Testis (tissue), 3 donors: ENCODE measurements around the gene PRMT2. TPM values are rescaled to one million over a fixed set of nuclear protein-coding genes. Genes with fewer than 3 reads are reported as not detected.

Experiments used
- DNase-seq: peaks from one replicate; pipeline ENCODE4 v3.0.0-alpha.2; 2019
- H3K27ac ChIP-seq, 2 donors: fragments of 200-600 bp; sonication (generic); one replicate each; pipeline ENCODE4 v1.5.1; 2019
- H3K27me3 ChIP-seq: fragments of 200-600 bp; sonication (generic); one replicate; pipeline ENCODE4 v1.5.1; 2019
- H3K36me3 ChIP-seq: fragments of 200-600 bp; sonication (generic); one replicate; pipeline ENCODE4 v1.5.1; 2017; ENCODE audit warnings: low read depth; ENCODE audit errors: missing control alignments
- H3K4me1 ChIP-seq: fragments of 200-600 bp; sonication (generic); one replicate; pipeline ENCODE4 v1.5.1; 2019
- H3K4me3 ChIP-seq, 2 donors: fragments of 200-600 bp; sonication (generic); one replicate each; pipeline ENCODE4 v1.5.1; 2017 to 2019
- H3K9me3 ChIP-seq: fragments of 200-600 bp; sonication (generic); one replicate; pipeline ENCODE4 v1.5.1; 2017
- POLR2A ChIP-seq: fragments of 450-650 bp; IDR thresholded peaks from one replicate; pipeline ENCODE4 v1.6.1; 2017; ENCODE audit warnings: antibody characterized with exemption, mild to moderate bottlenecking, moderate library complexity
- WGBS, 2 donors: methylation state at CpG; one replicate each; pipeline ENCODE4 v1.1.5; 2018; 5-methylcytosine and 5-hydroxymethylcytosine counted together
- intact Hi-C: fragments of 100-400 bp; cut with DNase I; formaldehyde crosslinking; loops from one replicate; pipeline ENCODE4 v1.15.1; 2023; ENCODE audit warnings: low total_unique reads
- polyA plus RNA-seq: library from polyadenylated mRNA; stranded (reverse); fragments of 350-450 nt; fragmentation: Illumina TruSeq; extraction: RNeasy Lipid Tissue Mini Kit (QIAGEN cat#74804); gene quantifications from one replicate; pipeline ENCODE4 v1.2.3, GENCODE V29; 2014; ENCODE audit warnings: low read depth, low replicate concordance; ENCODE audit not compliant: insufficient read depth
- total RNA-seq, 2 donors: library from RNA; depleted of rRNA; stranded (reverse); fragments of >200 nt; gene quantifications; one replicate each; pipeline ENCODE4 v1.2.3, GENCODE V29; 2016
- TF ChIP-seq, protein P1 (sequence below), 3 experiments: fragments of 450-650 bp in 2 of 3; fragments of 200-600 bp in 1 of 3; sonication (generic) in 1 of 3; IDR thresholded peaks; one replicate each; pipeline ENCODE4 v1.5.1; 2016 to 2019; ENCODE audit warnings: antibody characterized with exemption in 3 of 3, mild to moderate bottlenecking in 2 of 3, moderate library complexity in 1 of 3

PRMT2 gene
- total and polyA plus RNA-seq, 3 donors from 2014 or later, result 59.4 to 88.9 (median 81.6) TPM

DNA sequence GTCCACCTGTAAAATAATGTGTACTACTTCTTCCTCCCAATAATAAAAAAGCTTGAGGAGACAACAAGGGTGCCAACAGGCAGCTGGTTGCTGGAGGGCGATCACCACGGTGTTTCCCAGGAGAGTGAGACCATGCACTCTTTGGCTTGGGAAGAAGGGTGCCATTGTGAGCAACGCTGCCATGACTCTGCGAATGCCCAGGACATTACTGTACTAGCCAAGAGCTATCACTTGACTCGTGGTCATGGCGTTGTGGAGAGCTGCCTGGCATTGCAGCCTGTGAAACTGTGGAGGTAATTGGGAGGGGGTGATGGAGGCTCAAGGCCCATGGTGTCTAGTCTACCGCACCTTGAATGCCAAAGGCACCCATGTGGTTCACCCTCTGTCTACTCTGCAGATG, 14.6 kb upstream of the PRMT2 start:
- no peaks in the 10 kb centered on the region for H3K36me3 ChIP-seq
- H3K4me1 ChIP-seq, result peaks cover 13% of the 10 kb centered on the region
- H3K27ac ChIP-seq, result peak overlapping the region; percentile 2 to 50
- no peak for DNase-seq
- no peaks in the 10 kb centered on the region for H3K9me3 ChIP-seq
- intact Hi-C loops, result no loop called here
- no peak overlapping the region for H3K4me3 ChIP-seq
- WGBS, 2 donors, result 89 to 96% methylated on average over 6 to 7 of the region's 7 CpGs
- TF ChIP-seq POLR2A, result no peak
- TF ChIP-seq, protein P1, sequence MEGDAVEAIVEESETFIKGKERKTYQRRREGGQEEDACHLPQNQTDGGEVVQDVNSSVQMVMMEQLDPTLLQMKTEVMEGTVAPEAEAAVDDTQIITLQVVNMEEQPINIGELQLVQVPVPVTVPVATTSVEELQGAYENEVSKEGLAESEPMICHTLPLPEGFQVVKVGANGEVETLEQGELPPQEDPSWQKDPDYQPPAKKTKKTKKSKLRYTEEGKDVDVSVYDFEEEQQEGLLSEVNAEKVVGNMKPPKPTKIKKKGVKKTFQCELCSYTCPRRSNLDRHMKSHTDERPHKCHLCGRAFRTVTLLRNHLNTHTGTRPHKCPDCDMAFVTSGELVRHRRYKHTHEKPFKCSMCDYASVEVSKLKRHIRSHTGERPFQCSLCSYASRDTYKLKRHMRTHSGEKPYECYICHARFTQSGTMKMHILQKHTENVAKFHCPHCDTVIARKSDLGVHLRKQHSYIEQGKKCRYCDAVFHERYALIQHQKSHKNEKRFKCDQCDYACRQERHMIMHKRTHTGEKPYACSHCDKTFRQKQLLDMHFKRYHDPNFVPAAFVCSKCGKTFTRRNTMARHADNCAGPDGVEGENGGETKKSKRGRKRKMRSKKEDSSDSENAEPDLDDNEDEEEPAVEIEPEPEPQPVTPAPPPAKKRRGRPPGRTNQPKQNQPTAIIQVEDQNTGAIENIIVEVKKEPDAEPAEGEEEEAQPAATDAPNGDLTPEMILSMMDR (IDR thresholded peaks at IDR 0.05), result no peak
- H3K27me3 ChIP-seq, result no peaks in the 10 kb centered on the region

DNA sequence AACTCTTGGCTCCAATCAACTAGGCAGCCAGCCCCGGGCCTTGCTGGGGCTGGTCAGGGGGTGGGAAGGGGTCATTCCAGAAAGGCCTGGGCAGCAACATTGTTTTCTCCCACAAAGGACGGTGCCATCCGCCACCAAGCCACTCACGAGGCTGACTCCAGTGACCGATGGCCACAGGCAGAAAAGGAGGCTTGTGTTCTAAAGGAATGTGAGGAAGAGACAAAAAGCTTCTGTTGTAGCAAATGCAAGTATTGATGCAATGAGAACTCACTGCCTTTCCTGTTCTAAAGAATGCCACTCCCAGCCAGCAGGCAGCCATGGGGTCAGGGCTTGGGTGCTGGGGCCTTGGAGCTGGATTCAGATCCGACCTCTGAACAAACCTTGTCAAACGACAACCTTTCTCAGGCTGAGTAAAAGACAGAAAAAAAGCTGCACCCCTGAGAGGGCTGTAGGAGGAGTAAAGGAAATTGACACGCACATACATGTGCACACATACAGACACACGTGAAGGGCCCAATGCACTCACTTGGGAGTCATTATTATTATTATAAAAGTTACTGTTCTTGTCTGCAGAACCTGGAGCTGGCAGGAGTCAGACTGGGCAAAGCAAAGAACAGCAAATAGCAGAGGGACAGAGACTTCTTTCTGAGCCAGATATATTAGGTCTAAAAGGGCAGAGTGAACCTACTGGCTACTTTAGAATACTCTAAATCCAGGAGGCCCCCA, 13.9 kb upstream of the PRMT2 start:
- H3K27me3 ChIP-seq, result no peaks in the 10 kb centered on the region
- peaks cover 13% of the 10 kb centered on the region for H3K4me1 ChIP-seq
- H3K9me3 ChIP-seq, result no peaks in the 10 kb centered on the region
- DNase-seq, result peak; percentile 62
- peak overlapping the region; percentile 2 to 50 for H3K27ac ChIP-seq
- TF ChIP-seq, protein P1 (IDR thresholded peaks at IDR 0.05), result no peak
- TF ChIP-seq POLR2A, result no peak
- H3K4me3 ChIP-seq, result no peak overlapping the region
- WGBS, 2 donors, result 66 to 79% methylated on average over 9 of the region's 9 CpGs
- no peaks in the 10 kb centered on the region for H3K36me3 ChIP-seq
- intact Hi-C loops, result no loop called here

DNA sequence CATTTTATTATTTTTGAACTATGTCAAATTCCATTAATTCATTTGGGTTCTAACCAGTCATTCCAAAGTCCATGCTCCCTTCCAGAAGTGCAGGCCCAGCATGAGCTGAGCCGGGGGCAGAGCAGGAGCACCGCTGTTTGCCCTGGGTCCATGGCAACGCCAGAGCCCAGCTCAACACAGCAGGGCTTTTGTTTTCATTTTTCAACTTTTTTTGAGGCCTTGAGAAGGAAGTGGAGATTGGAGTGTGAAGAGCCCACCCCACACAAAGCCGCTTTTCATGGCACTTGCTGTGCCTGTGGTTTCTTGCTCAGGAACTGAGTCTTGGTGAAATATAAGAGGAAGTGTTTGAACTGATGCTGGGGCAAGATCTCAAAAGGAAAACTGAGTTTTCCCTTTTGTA, 13.2 kb upstream of the PRMT2 start:
- no peaks in the 10 kb centered on the region for H3K36me3 ChIP-seq
- peaks cover 13% of the 10 kb centered on the region for H3K4me1 ChIP-seq
- H3K4me3 ChIP-seq, result no peak overlapping the region
- no peaks in the 10 kb centered on the region for H3K9me3 ChIP-seq
- H3K27me3 ChIP-seq, result no peaks in the 10 kb centered on the region
- DNase-seq, result peak; percentile 72
- TF ChIP-seq, protein P1 (IDR thresholded peaks at IDR 0.05), result no peak
- TF ChIP-seq POLR2A, result no peak
- WGBS, 2 donors, result 69% methylated on average over 4 of the region's 4 CpGs
- peak overlapping the region; percentile 16 to 80 for H3K27ac ChIP-seq
- intact Hi-C loops, result no loop called here

DNA sequence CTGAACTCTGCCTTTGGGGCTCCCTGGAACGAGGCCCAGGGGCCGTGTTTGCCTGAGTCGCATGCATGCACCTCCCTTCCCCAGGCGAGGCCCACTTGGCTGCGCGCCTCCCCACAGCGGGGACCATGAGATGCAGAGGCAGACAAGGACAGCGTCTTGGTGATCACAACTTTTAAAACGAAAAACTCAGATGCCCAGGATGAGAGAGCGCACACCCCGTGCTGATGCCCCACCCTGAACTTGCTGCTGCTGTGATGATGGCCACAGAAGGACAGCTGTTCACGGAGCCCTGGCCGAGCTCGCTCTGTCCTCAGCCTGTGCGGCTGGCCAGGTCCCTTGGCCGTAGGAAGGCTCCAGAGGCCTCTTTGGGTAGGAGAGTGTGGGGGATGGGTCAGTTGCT, 11.4 kb upstream of the PRMT2 start:
- no peak for TF ChIP-seq POLR2A
- TF ChIP-seq, protein P1 (IDR thresholded peaks at IDR 0.05), result no peak
- no peaks in the 10 kb centered on the region for H3K36me3 ChIP-seq
- no peak overlapping the region for H3K4me3 ChIP-seq
- intact Hi-C loops, result no loop called here
- no peaks in the 10 kb centered on the region for H3K9me3 ChIP-seq
- no peak for DNase-seq
- WGBS, 2 donors, result 77 to 79% methylated on average over 12 to 15 of the region's 16 CpGs
- H3K27ac ChIP-seq, result no peak overlapping the region
- H3K4me1 ChIP-seq, result peaks cover 13% of the 10 kb centered on the region
- H3K27me3 ChIP-seq, result no peaks in the 10 kb centered on the region

DNA sequence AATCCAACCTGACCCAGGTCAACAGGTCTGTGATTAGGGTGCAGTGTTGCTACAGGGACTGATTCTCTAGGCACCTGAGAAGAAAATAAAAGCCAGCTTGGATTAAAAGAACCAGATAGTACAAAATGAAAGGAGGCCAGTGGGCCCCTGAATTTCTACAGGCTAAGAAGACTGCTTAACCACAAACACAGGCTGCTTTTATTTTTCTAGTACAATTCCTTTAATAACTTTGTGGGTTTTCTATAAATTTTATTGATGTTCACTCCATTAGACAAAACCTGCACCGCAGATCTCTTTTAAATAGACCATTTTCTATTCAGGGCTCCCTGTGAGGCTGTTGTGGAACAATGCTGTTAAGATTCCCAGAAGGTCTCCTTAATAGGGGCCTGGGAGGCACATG, 9.7 kb upstream of the PRMT2 start:
- Histone ChIP-seq H3K4me1 (peaks cover 13% of the 10 kb centered on the region), H3K27me3 (no peaks in the 10 kb centered on the region), H3K36me3 (no peaks in the 10 kb centered on the region), H3K9me3 (no peaks in the 10 kb centered on the region), H3K27ac (no peak overlapping the region), H3K4me3 (no peak overlapping the region)
- no peak for DNase-seq
- intact Hi-C loops, result no loop called here
- TF ChIP-seq POLR2A, result no peak
- TF ChIP-seq, protein P1 (IDR thresholded peaks at IDR 0.05), result no peak
- WGBS, 2 donors, result 74 to 92% methylated on average over 1 of the region's 1 CpG
